Activated CD4-positive, alpha-beta memory T cell treated with anti-CD3 and anti-CD28 coated beads for 36 hours (primary cell): ENCODE data around the gene SBNO2. TPM values are rescaled to one million over a fixed set of nuclear protein-coding genes. Genes with fewer than 3 reads are reported as not detected.
"Not testable (repeated sequence)": the region's sequence is repeated elsewhere in the genome, so short reads cannot be mapped to it uniquely, and the experiment has no call there.

ENCODE experiments used
- CTCF ChIA-PET: fragments of 350-600 bp; sonication (Branson Sonifier 250); formaldehyde crosslinking; loops from one replicate; lab custom pipeline; 2021; ENCODE audit warnings: antibody characterized with exemption, inconsistent platforms; lab: Charles Lee
- POLR2A ChIA-PET: fragments of 350-600 bp; sonication (Branson Sonifier 250); formaldehyde crosslinking; loops from one replicate; lab custom pipeline; 2021; ENCODE audit warnings: antibody characterized with exemption; lab: Charles Lee
- DNase-seq: peaks from one replicate; pipeline ENCODE4 v3.0.0-alpha.2; 2020
- H3K27ac Mint-ChIP-seq: one replicate; pipeline ENCODE4 v1.8.0; 2021; ENCODE audit warnings: mixed read lengths
- H3K27me3 Mint-ChIP-seq: one replicate; pipeline ENCODE4 v1.8.0; 2021; ENCODE audit warnings: mixed read lengths
- H3K36me3 Mint-ChIP-seq: one replicate; pipeline ENCODE4 v1.8.0; 2021; ENCODE audit warnings: mixed read lengths
- H3K4me1 Mint-ChIP-seq: one replicate; pipeline ENCODE4 v1.8.0; 2021; ENCODE audit warnings: low read depth, mixed read lengths
- H3K4me3 Mint-ChIP-seq: one replicate; pipeline ENCODE4 v1.8.0; 2021; ENCODE audit warnings: mild to moderate bottlenecking, mixed read lengths
- H3K9me3 Mint-ChIP-seq: one replicate; pipeline ENCODE4 v1.8.0; 2021; ENCODE audit warnings: mixed read lengths
- intact Hi-C: fragments of 100-400 bp; cut with micrococcal nuclease; formaldehyde crosslinking; loops from one replicate; pipeline ENCODE4 v1.15.1; 2023
- total RNA-seq, 2 experiments: library from RNA; stranded (reverse); gene quantifications; one replicate each; pipeline ENCODE4 v1.2.3, GENCODE V29; 2021

The SBNO2 gene
- total RNA-seq, 2 experiments from 2014 or later = 96.9 to 110 TPM

- H3K4me3 Mint-ChIP-seq, DNase-seq, POLR2A ChIA-PET, H3K4me1 Mint-ChIP-seq, H3K27me3 Mint-ChIP-seq, intact Hi-C loops, H3K9me3 Mint-ChIP-seq, H3K27ac Mint-ChIP-seq: not testable (repeated sequence)
- CTCF ChIA-PET = interaction anchor here (2.0 kb wide), 1 partner anchor 57 kb away, joined by 4 read pairs; no protein-coding TSS in a partner anchor
- peaks cover 23% of the 10 kb centered on the region for H3K36me3 Mint-ChIP-seq
Measured at GRCh38 chr19:1114728-1115127, 59.3 kb downstream of the SBNO2 start.

- intact Hi-C loops = no loop called here
- DNase-seq = no peak
- H3K4me3 Mint-ChIP-seq = no peak overlapping the region
- CTCF ChIA-PET = interaction anchor here (0.5 to 2.6 kb wide), 25 partner anchors 10 to 160 kb away, joined by 3 to 20 read pairs (median 4); partner anchors contain the start of gene GPX4
- H3K9me3 Mint-ChIP-seq = no peaks in the 10 kb centered on the region
- no peak overlapping the region for H3K27ac Mint-ChIP-seq
- peaks cover 23% of the 10 kb centered on the region for H3K36me3 Mint-ChIP-seq
- H3K27me3 Mint-ChIP-seq = no peaks in the 10 kb centered on the region
- peaks cover 2% of the 10 kb centered on the region for H3K4me1 Mint-ChIP-seq
- POLR2A ChIA-PET = interaction anchor here (1.0 to 2.0 kb wide), 4 partner anchors 17 to 124 kb away, joined by 3 to 7 read pairs (median 3); no protein-coding TSS in a partner anchor
Measured at GRCh38 chr19:1113986-1114483, 60.0 kb downstream of the SBNO2 start.

GRCh38 chr19:1113030-1113985, 60.8 kb downstream of the SBNO2 start:
- intact Hi-C loops = no loop called here
- POLR2A ChIA-PET = interaction anchor here (1.0 to 2.0 kb wide), 5 partner anchors 10 to 125 kb away, joined by 3 to 7 read pairs (median 3); no protein-coding TSS in a partner anchor
- Mint-ChIP-seq H3K4me1 (peaks cover 2% of the 10 kb centered on the region), H3K27me3 (no peaks in the 10 kb centered on the region), H3K36me3 (peaks cover 17% of the 10 kb centered on the region), H3K4me3 (no peak overlapping the region), H3K27ac (no peak overlapping the region), H3K9me3 (no peaks in the 10 kb centered on the region)
- CTCF ChIA-PET = interaction anchor here (0.5 to 2.6 kb wide), 27 partner anchors 9 to 162 kb away, joined by 3 to 20 read pairs (median 3); partner anchors contain the start of genes FAM174C and GPX4
- DNase-seq = peak; percentile 89

- intact Hi-C loops = no loop called here
- no peak overlapping the region for H3K4me3 Mint-ChIP-seq
- no peaks in the 10 kb centered on the region for H3K27me3 Mint-ChIP-seq
- CTCF ChIA-PET = interaction anchor here (0.6 to 2.6 kb wide), 15 partner anchors 8 to 163 kb away, joined by 3 to 20 read pairs (median 5); partner anchors contain the start of genes FAM174C and GPX4
- POLR2A ChIA-PET = interaction anchor here (1.4 to 2.0 kb wide), 3 partner anchors 11 to 126 kb away, joined by 3 to 7 read pairs (median 4); no protein-coding TSS in a partner anchor
- no peak for DNase-seq
- no peak overlapping the region for H3K27ac Mint-ChIP-seq
- peaks cover 2% of the 10 kb centered on the region for H3K4me1 Mint-ChIP-seq
- peaks cover 14% of the 10 kb centered on the region for H3K36me3 Mint-ChIP-seq
- no peaks in the 10 kb centered on the region for H3K9me3 Mint-ChIP-seq
Measured at GRCh38 chr19:1112268-1113029, 61.6 kb downstream of the SBNO2 start.

GRCh38 chr19:1111641-1112267, 62.3 kb downstream of the SBNO2 start:
- intact Hi-C loops = no loop called here
- POLR2A ChIA-PET = interaction anchor here (1.4 kb wide), 1 partner anchor 12 kb away, joined by 4 read pairs; no protein-coding TSS in a partner anchor

GRCh38 chr19:1110809-1111640, 63.0 kb downstream of the SBNO2 start:
- no peak for DNase-seq
- H3K4me1 Mint-ChIP-seq = peaks cover 5% of the 10 kb centered on the region
- H3K27ac Mint-ChIP-seq = no peak overlapping the region
- intact Hi-C loops = no loop called here
- CTCF ChIA-PET = interaction anchor here (0.7 kb wide), 1 partner anchor 84 kb away, joined by 3 read pairs; no protein-coding TSS in a partner anchor
- H3K27me3 Mint-ChIP-seq = no peaks in the 10 kb centered on the region
- H3K4me3 Mint-ChIP-seq = no peak overlapping the region
- POLR2A ChIA-PET = no interaction called here
- H3K36me3 Mint-ChIP-seq = peaks cover 17% of the 10 kb centered on the region
- no peaks in the 10 kb centered on the region for H3K9me3 Mint-ChIP-seq

More at GRCh38 chr19:1111641-1112267, 62.3 kb downstream of the SBNO2 start:
- Mint-ChIP-seq H3K36me3 (peaks cover 15% of the 10 kb centered on the region), H3K4me1 (peaks cover 4% of the 10 kb centered on the region), H3K27me3 (no peaks in the 10 kb centered on the region), H3K4me3 (no peak overlapping the region), H3K27ac (no peak overlapping the region), H3K9me3 (no peaks in the 10 kb centered on the region)
- CTCF ChIA-PET = interaction anchor here (2.6 kb wide), 1 partner anchor 80 kb away, joined by 20 read pairs; no protein-coding TSS in a partner anchor
- no peak for DNase-seq

- Mint-ChIP-seq H3K36me3 (peaks cover 17% of the 10 kb centered on the region), H3K27ac (no peak overlapping the region)
- POLR2A ChIA-PET = no interaction called here
Measured at GRCh38 chr19:1109697-1110671, 64.1 kb downstream of the SBNO2 start.

GRCh38 chr19:1109032-1109551, 65.0 kb downstream of the SBNO2 start:
- Mint-ChIP-seq H3K27me3 (no peaks in the 10 kb centered on the region), H3K27ac (no peak overlapping the region), H3K9me3 (no peaks in the 10 kb centered on the region), H3K4me1 (peaks cover 11% of the 10 kb centered on the region), H3K36me3 (peaks cover 17% of the 10 kb centered on the region), H3K4me3 (no peak overlapping the region)
- no peak for DNase-seq
- POLR2A ChIA-PET = no interaction called here
- intact Hi-C loops = loop anchor here (10.0 kb wide), 1 partner anchor 184 kb away; the partner anchor contains the start of gene ARID3A
- CTCF ChIA-PET = no interaction called here

More at GRCh38 chr19:1109697-1110671, 64.1 kb downstream of the SBNO2 start:
- no peaks in the 10 kb centered on the region for H3K27me3 Mint-ChIP-seq
- intact Hi-C loops = loop anchor here (10.0 kb wide), 1 partner anchor 185 kb away; the partner anchor contains the start of gene ARID3A
- DNase-seq = no peak
- CTCF ChIA-PET = no interaction called here
- H3K4me3 Mint-ChIP-seq = no peak overlapping the region
- peaks cover 11% of the 10 kb centered on the region for H3K4me1 Mint-ChIP-seq
- no peaks in the 10 kb centered on the region for H3K9me3 Mint-ChIP-seq

- Mint-ChIP-seq H3K27ac (no peak overlapping the region), H3K36me3 (peaks cover 16% of the 10 kb centered on the region), H3K4me3 (no peak overlapping the region), H3K4me1 (peaks cover 12% of the 10 kb centered on the region), H3K9me3 (no peaks in the 10 kb centered on the region), H3K27me3 (no peaks in the 10 kb centered on the region)
- no peak for DNase-seq
- intact Hi-C loops = loop anchor here (10.0 kb wide), 1 partner anchor 184 kb away; the partner anchor contains the start of gene ARID3A
- ChIA-PET POLR2A (interaction anchor here (0.8 kb wide), 1 partner anchor 26 kb away, joined by 3 read pairs; no protein-coding TSS in a partner anchor), CTCF (no interaction called here)
Measured at GRCh38 chr19:1108291-1109031, 65.6 kb downstream of the SBNO2 start.
